Posterior vena cava (tissue), 2 donors: Measurements from ENCODE around the gene ITGAD. TPM values are rescaled to one million over a fixed set of nuclear protein-coding genes. Genes with fewer than 3 reads are reported as not detected.
A peak's percentile ranks its signal among the peaks of the same experiment; 100 is the strongest.

Experiments used
- DNase-seq: peaks from one replicate; pipeline ENCODE4 v3.0.0-alpha.2; 2020; ENCODE audit warnings: low spot score
- intact Hi-C, 2 donors: fragments of 100-400 bp; cut with DNase I; formaldehyde crosslinking; loops; one replicate each; pipeline versions ENCODE4 v1.14.1 to v1.14.2; 2022 to 2023
- total RNA-seq, 2 donors: library from RNA; stranded (reverse); fragmentation: NEBNext Ultra II Directional; extraction: Animal tissue kit (Norgen Biotek cat#: 25700); gene quantifications; one replicate each; pipeline ENCODE4 v1.2.1, GENCODE V29; 2021
- donor health status: DM: yes; HTN: yes; CAD: no.
- donor health status: DM: yes; HTN: yes; CAD: no.

The ITGAD gene
- total RNA-seq, 2 donors from 2014 or later, result 0.24 TPM; not detected in 1

DNA sequence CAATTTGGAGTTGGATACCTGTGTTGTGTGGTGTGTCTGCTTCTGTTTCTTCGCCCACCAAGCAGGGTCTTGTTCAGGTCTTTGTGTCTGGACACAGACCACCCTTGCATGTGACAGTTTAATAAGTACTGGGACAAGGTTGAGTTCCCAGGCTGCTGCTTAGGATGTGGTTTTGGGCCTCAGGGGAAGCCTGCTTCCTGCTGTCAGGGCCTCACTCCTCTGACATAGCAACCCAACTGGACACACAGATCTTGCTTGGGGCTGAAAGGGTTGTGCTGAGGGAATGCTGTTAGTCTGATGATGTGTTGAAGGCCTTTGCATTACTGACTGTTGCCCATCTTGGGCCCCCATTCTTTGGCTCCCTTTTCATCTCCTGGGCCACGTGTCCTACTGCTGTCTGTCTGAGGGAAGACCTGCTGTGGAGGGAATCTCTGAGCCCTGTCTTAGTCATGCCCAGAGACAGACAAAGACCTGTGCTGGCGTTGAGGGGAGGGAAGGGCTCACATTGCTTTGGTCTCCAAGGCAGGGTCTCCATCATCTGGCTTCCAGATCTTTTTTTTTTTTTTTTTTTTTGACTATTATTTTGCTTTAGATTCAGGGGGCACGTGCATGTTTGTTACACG is 74.1 kb downstream of the ITGAD start:
- DNase-seq, result peak; percentile 23
- intact Hi-C loops, result no loop called here

GRCh38 chr16:31467858-31468257 is 74.7 kb downstream of the ITGAD start:
- no peak for DNase-seq
- intact Hi-C loops, result no loop called here

DNA sequence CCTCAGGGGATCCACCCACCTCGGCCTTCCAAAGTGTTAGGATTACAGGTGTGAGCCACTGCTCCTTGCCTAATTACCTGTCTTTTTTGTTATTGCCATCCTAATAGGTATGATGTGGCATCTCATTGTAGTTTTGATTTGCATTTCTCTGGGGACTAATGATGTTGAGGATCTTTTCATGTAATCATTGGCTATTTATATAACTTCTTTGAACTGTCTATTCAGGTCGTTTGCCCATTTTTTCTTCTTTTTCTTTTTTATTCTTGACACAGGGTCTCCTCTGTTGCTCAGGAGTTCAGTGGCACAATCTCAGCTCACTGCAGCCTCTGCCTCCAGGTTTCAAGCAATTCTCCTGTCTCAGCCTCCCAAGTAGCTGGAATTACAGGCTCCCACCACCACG is 77.5 kb downstream of the ITGAD start:
- no peak for DNase-seq
- intact Hi-C loops, result no loop called here

- DNase-seq, result no peak
- intact Hi-C loops, result no loop called here
Measured at GRCh38 chr16:31471241-31471874, 78.2 kb downstream of the ITGAD start.

DNA sequence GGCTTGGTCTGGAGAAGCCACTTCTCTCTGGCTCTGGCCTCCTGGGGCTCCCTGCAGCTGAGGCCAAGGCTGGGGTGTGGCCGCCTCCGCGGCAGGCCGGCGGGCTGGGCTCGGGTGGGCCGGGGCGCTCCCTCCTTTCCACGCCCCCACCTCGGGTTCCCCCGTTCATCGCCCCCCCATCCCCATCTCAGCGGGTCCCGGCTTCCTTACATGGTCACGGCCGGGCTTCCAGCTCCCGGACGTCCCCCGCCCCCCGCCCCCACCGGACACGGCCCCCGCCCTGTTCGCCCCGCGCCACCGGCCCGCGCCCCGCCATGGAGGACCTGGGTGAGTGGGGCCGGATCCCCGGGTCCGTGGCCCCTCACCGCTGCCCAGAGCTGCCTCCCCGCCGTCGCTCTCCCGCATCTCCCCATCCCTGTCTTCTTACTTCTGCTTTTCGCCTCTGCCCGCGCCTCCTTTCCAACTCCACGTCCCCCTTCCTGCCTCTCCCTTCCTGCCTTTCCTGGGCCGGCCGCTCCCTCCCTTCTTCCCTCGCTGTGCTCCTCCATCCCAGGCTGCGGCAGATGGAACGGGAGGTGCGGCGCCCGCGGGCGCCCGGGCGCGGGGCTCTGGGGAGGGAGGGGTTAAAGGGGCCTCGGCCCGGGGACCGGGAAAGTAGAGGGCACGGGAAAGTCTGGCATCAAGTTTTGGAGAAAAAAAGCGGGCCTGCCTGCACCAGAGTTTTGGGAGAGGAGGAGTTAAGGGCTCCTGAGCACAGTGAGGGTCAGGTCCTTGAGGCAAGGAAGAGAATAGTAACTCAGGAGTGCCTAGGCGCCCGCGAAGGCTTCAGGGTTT is 79.0 kb downstream of the ITGAD start, which contains the start of gene TGFB1I1:
TSS of gene TGFB1I1 (plus strand) at position 278 of the 834 bp plus-strand sequence. CDS start at position 315, 37 bp downstream.
- intact Hi-C loops, result no loop called here

DNA sequence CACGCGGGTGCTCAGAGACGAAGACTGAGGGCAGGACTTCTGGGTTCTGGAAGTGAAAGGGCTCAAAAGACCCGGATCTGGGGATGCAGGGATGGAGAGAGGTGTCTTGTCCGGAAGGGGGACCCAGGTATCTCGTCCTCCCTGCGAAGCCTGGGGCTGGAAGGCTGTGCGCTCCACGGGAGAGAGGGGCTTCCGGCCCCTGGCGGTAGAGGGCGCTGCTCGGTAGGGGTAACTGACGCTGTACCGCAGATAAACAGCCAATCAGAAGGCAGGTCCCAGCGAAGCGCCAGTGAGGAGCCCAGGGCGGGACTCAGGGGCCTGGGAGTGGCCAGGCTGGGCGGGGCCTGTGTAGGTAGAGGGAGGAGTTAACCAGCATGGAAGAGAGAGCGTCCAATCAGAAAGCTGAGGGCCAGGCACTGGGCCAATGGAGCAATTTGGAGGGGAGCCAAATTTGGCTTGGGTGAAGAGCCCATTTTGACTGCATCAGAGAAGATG is 79.6 kb downstream of the ITGAD start:
- DNase-seq, result peak; percentile 98
- intact Hi-C loops, result no loop called here

More for the DNA sequence above, 79.0 kb downstream of the ITGAD start, which contains the start of gene TGFB1I1:
- peak; percentile 93 for DNase-seq

GRCh38 chr16:31473264-31473984 is 80.3 kb downstream of the ITGAD start:
- intact Hi-C loops, result no loop called here
- no peak for DNase-seq

DNA sequence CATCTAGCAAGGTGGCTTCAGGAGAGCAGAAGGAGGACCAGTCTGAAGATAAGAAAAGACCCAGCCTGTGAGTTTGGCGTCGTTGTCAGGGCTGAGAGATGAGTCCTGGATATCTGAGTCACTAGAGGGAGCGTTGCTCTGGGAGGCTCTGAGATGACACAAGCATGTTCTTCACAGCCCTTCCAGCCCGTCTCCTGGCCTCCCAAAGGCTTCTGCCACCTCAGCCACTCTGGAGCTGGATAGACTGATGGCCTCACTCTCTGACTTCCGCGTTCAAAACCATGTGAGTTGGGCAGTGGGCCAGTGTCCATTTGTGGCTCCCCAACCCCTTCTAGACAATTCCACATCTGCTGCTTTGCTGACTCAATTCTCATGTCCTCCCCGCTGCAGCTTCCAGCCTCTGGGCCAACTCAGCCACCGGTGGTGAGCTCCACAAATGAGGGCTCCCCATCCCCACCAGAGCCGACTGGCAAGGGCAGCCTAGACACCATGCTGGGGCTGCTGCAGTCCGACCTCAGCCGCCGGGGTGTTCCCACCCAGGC is 81.1 kb downstream of the ITGAD start:
- DNase-seq, result no peak
- intact Hi-C loops, result no loop called here

- intact Hi-C loops, result loop anchor here in 1 of 2 donors (5.0 kb wide), 1 partner anchor 958 kb away; no protein-coding TSS in a partner anchor
- DNase-seq, result no peak
Measured at GRCh38 chr16:31474773-31475738, 81.9 kb downstream of the ITGAD start.

- intact Hi-C loops, result loop anchor here in 1 of 2 donors (5.0 kb wide), 1 partner anchor 959 kb away; no protein-coding TSS in a partner anchor
- DNase-seq, result no peak
Measured at GRCh38 chr16:31475946-31476302, 82.8 kb downstream of the ITGAD start.

Other genes with a start within 250 kb of the ITGAD start
- gene PRSS36, start 243.3 kb upstream of the ITGAD start, total RNA-seq, result 1 to 10 TPM; 2.9 to 5.2 TPM
- 100 to 1,000 TPM; 168 to 208 TPM for gene FUS, start 213.2 kb upstream of the ITGAD start, total RNA-seq
- gene PYCARD, start 190.6 kb upstream of the ITGAD start, total RNA-seq, result 10 to 100 TPM; 13.0 to 23.9 TPM
- under 1 TPM; 0.05 to 0.10 TPM for gene TRIM72, start 179.2 kb upstream of the ITGAD start, total RNA-seq
- gene PYDC1, start 176.2 kb upstream of the ITGAD start, total RNA-seq, result not detected
- 10 to 100 TPM; 12.3 to 35.7 TPM for gene ITGAM, start 133.4 kb upstream of the ITGAD start, total RNA-seq
- 10 to 100 TPM; 13.4 to 15.2 TPM for gene ITGAX, start 38.2 kb upstream of the ITGAD start, total RNA-seq
- gene COX6A2, start 35.0 kb downstream of the ITGAD start, total RNA-seq, result 1 to 10 TPM; 1.1 to 1.5 TPM
- gene ZNF843, start 49.5 kb downstream of the ITGAD start, total RNA-seq, result 1 to 10 TPM; 1.0 to 1.9 TPM
- gene ARMC5, start 66.2 kb downstream of the ITGAD start, total RNA-seq, result 1 to 10 TPM; 6.4 to 8.3 TPM
- 100 to 1,000 TPM; 232 to 239 TPM for gene TGFB1I1, start 78.8 kb downstream of the ITGAD start, total RNA-seq
- gene SLC5A2, start 89.8 kb downstream of the ITGAD start, total RNA-seq, result under 1 TPM in 1 of 2 donors, not detected in 1; 0.33 TPM
- gene RUSF1, start 115.1 kb downstream of the ITGAD start, total RNA-seq, result 10 to 100 TPM; 40.5 to 46.4 TPM
- 1 to 10 TPM in 1 of 2 donors, not detected in 1; 3.0 TPM for gene AHSP, start 134.6 kb downstream of the ITGAD start, total RNA-seq